ENCODE measurements around the gene RANBP3.

Gene RANBP3

DNA sequence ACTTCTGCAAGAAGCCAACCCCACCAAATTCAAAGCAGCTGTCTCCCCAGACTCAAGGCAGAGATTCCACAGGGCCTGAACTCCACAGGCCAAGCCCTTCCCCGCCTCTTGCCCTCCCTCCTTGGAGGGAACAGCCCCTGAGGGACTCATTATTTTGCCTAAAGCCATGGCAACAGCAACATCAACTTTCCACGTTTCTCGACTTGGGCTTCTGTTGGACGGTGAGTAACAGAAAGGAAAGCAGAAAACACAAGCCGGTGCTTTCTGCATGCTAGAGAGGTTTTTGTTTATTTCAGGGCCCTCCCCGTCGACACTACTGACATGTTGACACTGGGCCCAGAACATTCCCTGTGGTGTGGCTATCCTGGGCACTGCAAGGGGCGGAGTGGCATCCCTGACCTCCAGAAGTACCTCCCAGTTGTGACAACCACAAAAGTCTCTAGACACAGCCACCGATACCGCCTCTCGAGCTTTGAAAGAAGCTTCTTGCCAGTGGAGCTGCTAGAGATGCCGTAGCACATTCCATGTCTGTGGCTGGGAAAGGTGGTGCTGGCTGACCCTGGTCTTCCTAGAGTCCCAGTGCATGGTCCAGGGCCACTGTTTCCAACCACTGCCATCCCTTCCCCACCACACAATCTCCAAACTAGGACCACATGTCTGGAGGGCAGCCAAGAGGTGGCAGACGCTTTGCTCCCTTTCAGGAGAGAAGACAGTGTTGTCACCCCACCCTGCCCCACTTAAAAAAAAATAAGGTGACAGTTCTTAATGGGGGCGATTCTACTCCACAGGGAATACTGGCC is 51.1 kb downstream of the RANBP3 start:
- DNase-seq (ENCODE audit: low read depth, low spot score) = no peak

- DNase-seq (ENCODE audit: low read depth, low spot score) = no peak
These were observed 52.0 kb downstream of the RANBP3 start for GRCh38 chr19:5925830-5926427.

DNA sequence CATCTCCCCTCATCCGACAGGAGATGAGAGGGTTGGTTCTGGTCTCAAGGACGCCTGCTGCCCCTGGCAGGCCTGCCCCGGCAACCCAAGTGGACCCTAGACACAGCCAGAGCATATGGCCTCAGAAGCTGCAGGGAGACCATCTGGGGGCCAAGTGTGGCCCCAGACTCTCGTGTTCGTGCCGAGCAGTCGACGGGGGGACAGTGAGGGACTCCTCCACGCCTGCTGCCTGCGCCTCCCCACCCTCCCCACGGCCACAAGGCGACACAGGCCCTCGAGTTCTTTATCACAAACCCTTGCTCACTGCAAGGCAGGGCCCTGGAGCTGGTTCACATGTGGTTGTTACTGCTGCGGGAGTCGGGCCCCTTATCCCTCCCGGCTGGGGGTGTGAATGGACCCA is 54.6 kb downstream of the RANBP3 start:
- no peak for DNase-seq (ENCODE audit: low read depth, low spot score)

GRCh38 chr19:5922161-5922545 is 55.8 kb downstream of the RANBP3 start:
- no peak for DNase-seq (ENCODE audit: low read depth, low spot score)

- no peak for DNase-seq (ENCODE audit: low read depth, low spot score)
These were observed 56.3 kb downstream of the RANBP3 start for GRCh38 chr19:5921516-5922160.

- DNase-seq (ENCODE audit: low read depth, low spot score) = no peak
These were observed 59.4 kb downstream of the RANBP3 start for GRCh38 chr19:5918463-5919079.

GRCh38 chr19:5917431-5918107 is 60.4 kb downstream of the RANBP3 start:
- no peak for DNase-seq (ENCODE audit: low read depth, low spot score)

DNA sequence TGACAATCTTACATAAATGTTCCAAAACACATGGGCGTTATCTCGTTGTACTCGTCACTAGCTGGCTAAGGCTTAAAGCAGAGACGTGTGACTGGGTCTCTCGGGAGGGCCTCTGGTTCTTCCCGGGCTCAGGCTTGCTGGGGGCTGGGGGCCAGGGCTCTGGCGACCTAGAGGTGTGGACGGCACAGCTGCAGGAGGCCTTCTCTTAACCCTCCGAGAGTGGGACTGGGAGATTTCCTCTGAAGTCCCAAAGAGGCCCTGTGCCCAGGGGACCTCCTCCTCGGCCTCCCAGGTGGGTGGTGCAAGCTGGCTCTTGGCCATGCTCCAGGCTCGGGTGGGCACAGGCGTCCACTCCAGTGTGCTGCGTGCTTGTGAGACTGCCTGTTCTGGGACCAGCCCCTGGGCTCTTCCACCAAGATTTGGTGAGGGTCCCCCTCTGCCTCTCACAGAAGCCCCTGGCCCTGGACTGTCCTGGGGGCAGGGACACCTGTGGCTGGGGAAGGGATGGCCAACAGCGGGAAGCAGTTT is 61.7 kb downstream of the RANBP3 start:
- no peak for DNase-seq (ENCODE audit: low read depth, low spot score)

- no peak for DNase-seq (ENCODE audit: low read depth, low spot score)
These were observed 62.2 kb downstream of the RANBP3 start for GRCh38 chr19:5915782-5916165.

GRCh38 chr19:5914946-5915781 is 62.8 kb downstream of the RANBP3 start:
- no peak for DNase-seq (ENCODE audit: low read depth, low spot score)

DNA sequence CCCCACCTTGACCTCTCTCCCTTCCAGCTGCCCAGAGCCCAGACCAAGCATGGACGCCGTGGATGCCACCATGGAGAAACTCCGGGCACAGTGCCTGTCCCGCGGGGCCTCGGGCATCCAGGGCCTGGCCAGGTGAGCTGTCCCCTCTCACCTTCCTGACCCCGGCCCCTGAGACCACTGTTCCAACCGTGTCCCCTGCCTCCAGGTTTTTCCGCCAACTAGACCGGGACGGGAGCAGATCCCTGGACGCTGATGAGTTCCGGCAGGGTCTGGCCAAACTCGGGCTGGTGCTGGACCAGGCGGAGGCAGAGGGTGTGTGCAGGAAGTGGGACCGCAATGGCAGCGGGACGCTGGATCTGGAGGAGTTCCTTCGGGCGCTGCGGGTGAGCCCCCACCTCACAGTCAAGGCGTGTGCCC is 63.6 kb downstream of the RANBP3 start:
- no peak for DNase-seq (ENCODE audit: low read depth, low spot score)

DNA sequence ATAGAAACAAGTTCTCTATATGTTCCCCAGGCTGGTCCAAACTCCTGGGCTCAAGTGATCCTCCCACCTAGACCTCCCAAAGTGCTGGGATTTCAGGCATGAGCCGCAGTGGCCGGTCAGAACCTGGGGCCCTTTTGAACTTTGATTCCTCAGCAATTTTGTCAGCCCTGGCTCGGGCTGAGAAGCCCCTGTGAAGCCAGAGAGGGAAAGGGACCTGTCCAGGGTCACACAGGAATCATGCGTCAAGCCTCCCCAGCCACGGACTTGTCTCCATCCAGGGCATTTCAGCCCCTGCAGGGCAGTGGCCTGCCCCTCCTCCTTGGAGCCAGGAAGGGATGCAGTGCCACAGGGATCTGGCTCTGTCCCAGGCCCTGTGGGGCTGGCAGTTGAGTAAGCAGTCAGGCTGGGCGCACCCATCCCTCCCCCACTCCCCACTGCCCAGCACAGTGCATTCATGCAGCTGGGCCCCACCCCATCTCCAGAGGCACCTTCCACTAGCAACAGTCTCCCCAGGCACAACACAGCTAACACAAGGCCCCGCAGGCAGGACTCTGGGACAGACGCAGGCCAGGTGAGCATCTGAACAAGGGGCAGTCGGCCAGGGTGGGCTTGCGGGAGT is 64.1 kb downstream of the RANBP3 start, which contains the start of gene CAPS:
Gene CAPS (plus strand): TSS at position 516 of the 619 bp plus-strand sequence. CDS start 153 bp downstream, outside the sequence.
- no peak for DNase-seq (ENCODE audit: low read depth, low spot score)

GRCh38 chr19:5911366-5911765 is 66.6 kb downstream of the RANBP3 start:
- DNase-seq (ENCODE audit: low read depth, low spot score) = no peak

DNA sequence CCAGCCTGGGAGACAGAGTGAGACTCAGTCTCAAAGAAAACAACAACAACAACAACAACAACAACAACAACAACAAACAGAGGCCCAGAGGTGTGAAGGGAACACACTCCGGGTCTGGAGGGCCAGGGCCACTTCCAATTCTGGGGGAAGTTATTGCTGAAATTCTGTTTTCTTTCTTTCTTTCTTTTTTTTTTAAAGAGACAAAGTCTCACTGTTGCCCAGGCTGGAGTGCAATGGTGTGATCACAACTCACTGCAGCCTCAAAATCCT is 67.4 kb downstream of the RANBP3 start:
- no peak for DNase-seq (ENCODE audit: low read depth, low spot score)

DNA sequence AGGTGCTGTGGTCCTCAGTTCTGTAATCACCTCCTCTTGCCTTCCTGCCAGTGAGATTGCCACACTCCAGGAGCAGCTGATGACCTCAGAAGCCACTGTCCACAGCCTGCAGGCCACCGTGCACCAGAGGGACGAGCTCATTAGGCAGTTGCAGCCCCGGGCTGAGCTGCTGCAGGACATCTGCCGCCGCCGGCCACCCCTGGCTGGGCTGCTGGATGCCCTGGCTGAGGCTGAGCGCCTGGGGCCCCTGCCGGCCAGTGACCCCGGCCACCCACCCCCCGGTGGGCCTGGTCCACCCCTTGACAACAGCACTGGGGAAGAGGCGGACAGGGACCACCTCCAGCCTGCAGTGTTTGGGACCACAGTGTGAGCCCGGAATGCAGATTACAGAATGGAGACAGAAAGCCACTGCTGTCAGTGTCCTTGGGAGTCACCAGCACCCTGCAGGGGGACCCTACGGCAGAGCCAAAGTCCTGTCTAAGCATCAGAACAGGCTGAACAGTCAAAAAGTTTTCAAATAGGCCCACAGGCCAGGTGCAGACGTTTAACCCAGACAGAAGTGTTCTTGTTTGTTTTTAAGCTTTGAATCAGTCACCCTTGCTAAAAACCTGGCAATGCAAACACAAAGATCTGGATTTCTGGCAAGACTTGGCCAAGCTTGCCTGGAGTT is 69.0 kb downstream of the RANBP3 start:
- no peak for DNase-seq (ENCODE audit: low read depth, low spot score)

GRCh38 chr19:5907241-5907640 is 70.7 kb downstream of the RANBP3 start:
- no peak for DNase-seq (ENCODE audit: low read depth, low spot score)

DNA sequence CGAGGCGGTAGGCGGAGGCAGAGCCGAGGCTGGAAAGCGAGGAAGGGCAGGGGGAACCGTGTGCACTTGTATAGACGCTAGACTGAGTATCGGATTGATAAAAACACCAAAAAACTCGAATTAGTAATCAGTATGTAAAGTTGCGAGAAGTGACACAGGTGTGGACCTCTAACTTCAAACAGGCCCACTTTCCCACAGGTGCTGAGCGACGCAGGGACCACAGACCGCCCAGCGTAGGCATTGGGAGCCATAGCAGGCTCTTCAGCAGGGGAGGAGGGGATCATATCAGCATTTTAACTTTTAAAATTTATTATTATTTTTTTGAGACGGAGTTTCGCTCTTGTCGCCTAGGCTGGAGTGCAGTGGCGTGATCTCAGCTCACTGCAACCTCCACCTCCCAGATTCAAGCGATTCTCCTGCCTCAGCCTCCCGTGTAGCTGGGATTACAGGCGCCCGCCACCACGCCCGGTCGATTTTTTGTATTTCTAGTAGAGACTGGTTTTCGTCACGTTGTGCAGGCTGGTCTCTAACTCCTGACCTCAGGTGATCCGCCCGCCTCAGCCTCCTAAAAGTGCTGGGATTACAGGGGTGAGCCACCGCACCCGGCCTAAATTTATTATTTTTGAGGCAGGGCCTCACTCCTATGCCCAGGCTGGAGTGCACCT is 72.7 kb downstream of the RANBP3 start:
- no peak for DNase-seq (ENCODE audit: low read depth, low spot score)

- DNase-seq (ENCODE audit: low read depth, low spot score) = peak; percentile 99
These were observed 73.4 kb downstream of the RANBP3 start, which contains the start of gene VMAC for GRCh38 chr19:5904352-5905113. Gene VMAC (plus strand): TSS chr19:5904872. CDS start chr19:5904891, 19 bp downstream.

Data from iPS DF 19.7 (cell line).